NCI-H524 treated with DMSO at 0.1 percent for 48 hours (cell line): ENCODE results near the gene GRB10.
"Not testable (repeated sequence)": the region's sequence is repeated elsewhere in the genome, so short reads cannot be mapped to it uniquely, and the experiment has no call there.

Experiments
- DNase-seq: peaks from one replicate; lab custom pipeline; 2025; lab: John Stamatoyannopoulos, UW

Gene GRB10

DNA sequence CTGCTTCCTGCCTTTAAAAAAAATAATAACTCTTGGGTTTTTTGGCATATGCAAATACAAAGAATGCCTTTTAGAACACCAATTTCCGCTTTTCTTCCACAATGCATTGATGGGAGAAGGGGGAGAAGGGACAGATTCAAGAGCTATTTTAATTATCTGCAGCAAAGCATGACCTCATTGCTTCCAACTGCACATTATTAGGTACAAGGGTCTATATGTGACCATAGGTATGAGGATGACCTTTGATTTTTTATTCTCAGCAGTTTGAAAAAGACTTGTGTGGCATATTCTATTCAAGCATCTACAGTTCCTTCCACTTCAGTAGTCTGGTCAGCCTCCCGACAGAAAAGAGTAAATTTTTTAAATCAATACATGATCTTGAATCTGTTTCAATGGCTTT is 39.7 kb downstream of the GRB10 start:
- no peak for DNase-seq

DNA sequence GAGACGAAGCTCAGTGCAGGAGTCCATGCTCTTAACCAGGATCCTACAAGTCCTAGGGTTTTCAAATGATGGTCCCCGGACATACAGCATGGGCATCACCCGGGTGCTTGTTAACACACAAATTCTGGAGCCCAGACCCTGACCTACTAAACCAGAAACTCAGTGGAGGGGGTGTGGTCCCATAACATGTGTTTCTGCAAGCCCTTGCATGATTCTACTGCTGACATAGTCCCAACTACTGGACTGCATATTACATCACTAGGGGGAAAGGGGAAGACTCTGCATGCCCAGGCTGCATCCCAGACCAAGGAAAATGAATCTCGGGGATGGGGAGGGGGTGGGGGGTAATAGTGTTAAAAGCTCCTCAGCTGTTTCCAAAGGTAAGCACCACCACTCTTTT is 40.3 kb downstream of the GRB10 start:
- no peak for DNase-seq

DNA sequence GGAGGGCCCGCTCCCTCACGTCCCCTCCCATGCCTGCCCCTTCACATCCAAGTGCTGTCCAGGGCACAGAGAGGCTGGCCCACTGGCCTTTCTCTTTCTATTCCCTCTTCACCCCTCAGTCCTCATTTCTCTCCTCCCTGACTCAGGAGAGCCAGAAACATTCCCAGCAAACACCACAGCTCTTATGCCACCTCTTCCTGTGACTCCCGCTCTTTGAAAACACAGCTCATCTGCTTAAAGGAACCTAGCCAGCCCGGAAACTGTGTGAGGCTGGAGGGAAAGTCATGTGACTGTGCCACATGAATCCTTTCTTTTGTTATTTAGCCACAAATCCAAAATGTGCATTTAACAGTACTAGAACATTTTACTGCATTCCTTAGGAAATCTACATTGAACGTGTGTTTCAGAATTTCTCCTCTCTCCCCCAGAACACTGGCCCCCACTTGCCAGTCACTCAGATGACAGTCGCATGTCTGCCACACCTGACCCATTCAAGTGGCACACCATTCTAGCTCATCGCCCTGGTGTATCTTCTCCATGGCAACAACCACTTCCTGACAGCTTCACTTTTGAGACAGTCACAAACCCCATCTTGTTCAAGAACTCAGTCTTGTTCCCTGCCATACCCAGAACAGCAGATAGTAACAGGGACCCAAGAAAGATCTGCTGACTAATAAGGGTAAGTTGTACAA is 42.8 kb downstream of the GRB10 start:
- DNase-seq, result no peak

DNA sequence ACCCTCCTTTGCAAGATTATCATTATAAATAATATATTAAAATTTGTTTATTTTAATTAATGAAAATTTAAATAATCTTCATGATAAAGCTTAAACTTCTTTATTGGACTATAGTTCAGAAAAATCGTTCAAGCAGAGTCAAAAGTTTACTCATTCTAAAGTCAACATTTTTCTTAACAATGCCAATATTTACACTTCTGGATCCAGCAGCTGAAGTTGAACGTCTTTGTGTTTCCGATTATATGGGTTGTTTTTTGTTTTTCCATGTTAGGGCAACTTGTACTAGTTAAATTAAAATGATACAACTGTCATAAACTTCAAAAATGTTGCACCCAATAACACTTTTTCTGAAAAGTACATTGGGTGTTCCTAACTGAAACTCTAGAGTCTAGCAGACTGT is 43.8 kb downstream of the GRB10 start:
- DNase-seq, result no peak

- DNase-seq, result not testable (repeated sequence)
Measured at GRCh38 chr7:50735836-50736235, 46.9 kb downstream of the GRB10 start.

DNA sequence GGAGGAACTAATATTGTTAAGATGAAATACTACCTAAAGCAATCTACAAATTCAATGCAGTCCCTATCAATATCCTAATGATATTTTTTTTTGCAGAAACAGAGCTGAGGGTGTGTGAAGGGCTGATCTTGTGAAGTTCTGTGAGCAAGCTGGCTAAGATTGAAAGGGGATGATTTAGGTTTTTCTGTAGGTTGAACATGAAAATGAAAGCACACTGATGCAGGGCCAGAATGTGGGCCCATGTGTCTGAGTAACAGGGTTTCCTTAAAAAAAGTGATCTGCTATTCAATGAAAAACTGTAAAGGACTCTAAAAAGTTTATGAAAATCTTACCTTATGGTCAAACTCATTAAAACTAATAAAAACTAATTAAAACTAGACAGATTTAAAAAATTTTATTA is 47.4 kb downstream of the GRB10 start:
- no peak for DNase-seq

DNA sequence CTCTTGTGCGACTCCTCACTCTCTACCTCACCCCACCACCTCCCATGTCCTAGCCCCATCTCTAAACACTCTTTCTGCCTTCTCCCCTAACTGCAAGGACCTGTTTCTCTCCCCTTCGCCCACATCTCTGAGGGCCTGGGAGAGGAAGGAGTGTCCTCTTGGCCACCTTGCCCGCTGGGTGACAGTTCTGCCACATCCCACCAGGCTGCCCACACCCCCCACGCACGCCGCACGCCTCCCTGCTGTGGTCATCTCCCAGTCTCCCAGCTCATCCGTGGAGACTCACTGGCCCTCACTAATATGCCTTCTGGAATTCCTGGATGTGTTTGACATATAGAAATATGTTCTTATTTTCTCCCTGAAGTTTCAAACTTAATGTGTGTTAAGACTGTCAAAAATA is 48.5 kb downstream of the GRB10 start:
- DNase-seq, result no peak

DNA sequence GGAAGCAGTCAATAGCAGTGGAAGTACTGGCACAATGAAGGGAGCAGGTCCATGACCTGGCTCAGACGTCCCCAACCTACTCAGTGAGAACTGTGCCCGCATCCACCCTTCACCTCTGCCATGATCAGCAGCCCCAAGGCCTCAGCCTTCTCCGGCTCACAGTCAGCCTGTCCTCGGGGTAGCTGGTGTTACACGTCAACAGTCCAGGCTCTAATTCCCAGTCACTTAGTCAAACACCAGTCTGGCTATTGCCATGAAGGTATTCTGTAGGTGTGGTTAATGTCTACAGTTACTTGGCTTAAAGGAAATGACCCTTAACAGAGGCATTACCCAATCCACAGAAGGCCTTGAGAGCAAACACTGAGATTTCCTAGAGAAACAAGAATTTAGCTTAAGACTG is 49.1 kb downstream of the GRB10 start:
- DNase-seq, result no peak

DNA sequence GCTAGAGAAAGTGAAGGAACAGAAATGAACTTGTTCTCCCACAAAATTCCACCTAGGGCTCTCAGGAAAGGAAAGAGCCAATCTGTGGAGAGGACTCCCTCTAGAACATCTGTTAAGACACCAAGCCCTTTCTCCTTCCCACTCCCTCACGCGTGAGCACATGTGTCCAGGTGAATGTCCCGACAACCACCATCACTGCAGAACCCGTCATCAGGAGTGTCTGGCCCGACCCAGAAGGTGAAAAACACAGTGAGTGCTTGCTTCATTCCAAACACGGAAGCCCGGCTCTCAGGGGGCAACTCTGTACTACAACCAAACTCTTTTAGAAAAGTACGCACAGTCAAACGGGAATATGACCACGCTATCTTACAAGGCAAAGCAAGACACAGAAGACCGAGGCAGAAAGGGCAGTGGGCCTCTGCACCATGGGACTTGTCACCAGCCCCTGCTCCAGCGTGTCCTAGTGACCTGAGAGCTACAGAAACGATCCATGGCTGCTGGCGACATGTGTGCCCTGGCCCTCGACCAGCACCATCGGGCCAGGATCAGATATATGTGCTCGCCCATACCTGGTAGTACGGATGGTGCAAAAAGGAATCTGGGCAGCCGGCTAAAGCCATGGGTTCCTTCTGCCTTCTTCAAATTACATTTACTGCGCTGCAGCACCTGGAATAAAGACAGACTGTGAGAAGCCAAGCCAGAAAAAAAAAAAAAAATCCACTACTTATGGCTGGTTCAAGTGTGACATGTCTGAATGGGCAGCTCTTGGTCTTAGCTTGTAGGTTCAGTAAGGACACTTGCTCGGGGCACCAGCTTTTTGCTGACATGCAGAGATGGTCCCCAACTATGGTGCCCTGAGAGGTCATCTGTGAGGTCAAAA is 50.8 kb downstream of the GRB10 start:
- DNase-seq, result no peak

DNA sequence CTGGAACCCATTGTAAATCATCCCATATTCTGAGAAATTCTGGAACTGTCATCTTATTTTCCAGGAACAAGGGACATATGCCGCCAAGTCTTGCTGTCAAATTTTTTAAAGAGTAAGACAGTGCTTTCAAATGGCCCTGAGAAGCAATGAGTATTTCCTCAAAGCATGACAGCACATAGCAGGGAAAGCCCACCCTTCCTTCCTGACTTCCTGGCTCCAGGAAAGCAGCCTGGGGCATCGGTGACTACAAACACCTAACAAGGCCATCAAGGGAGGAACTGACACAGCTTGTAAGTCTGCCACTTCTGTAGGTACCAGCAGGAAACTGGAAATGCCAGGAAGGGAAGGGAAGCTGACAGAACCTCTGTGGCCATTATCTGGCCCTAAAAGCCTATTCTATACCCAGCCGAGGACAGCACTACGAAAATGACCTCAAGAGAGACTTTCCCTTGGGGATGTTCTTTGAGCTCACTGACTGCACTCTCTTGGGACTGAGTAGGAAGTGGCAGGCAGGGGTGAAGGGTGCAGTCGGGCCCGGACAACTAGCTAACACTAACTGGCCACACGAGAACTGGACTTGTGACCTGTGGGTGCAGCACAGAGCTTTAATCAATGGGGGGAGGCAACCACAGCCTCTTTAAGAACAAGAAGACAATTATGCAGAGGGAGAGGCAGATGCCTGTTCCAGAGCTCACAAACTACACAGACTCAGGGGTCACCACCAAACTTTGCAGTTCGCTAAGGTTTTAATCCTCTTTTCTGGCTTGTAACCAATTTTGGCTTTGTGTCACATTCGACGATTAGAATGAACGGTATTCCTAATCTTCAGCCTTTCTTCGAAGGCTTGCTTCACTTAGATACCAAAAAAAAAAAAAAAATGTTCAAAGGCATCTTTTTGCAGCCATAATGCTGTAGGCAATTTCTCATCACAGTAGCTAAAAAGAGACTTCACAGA is 52.0 kb downstream of the GRB10 start:
- no peak for DNase-seq

DNA sequence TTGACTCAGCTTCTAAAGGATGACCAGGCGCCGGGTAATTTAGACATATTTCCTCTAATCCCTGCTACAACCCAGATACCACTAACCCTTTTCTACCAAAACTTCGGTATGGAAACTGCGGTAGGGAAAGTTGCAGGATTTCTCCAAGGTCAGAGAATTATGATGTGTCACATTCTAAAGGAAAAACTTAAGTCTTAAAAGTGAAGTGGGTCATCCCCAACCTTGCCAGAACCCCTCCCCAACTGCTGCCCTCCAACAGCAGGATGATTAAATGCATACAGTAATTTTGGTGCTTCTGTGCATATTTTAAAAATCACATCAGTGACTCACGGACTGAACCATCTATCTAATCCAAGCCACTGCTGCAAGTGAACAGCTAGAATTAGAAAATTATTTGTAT is 52.7 kb downstream of the GRB10 start:
- no peak for DNase-seq

- no peak for DNase-seq
Measured at GRCh38 chr7:50728184-50728583, 54.5 kb downstream of the GRB10 start.

DNA sequence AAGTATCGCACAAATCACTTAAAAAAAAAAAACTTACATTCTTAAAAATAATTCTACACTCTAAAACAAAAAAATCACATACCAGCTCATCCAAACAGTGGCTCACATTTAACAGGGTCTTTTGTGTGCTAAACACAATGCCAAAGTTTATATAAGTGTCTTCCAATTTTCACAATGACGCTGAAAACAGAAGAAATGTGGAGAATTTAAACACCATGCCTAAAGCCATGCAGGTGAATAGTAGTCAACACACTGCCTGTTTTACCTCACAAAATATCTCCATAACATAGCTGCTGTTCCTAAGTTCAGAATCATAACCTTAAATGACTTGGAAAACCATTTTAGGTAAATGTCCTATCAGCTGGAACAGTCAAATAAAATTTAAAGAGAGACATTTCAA is 55.0 kb downstream of the GRB10 start:
- no peak for DNase-seq

GRCh38 chr7:50727072-50727471 is 55.6 kb downstream of the GRB10 start:
- DNase-seq, result no peak

GRCh38 chr7:50725774-50726173 is 56.9 kb downstream of the GRB10 start:
- no peak for DNase-seq

DNA sequence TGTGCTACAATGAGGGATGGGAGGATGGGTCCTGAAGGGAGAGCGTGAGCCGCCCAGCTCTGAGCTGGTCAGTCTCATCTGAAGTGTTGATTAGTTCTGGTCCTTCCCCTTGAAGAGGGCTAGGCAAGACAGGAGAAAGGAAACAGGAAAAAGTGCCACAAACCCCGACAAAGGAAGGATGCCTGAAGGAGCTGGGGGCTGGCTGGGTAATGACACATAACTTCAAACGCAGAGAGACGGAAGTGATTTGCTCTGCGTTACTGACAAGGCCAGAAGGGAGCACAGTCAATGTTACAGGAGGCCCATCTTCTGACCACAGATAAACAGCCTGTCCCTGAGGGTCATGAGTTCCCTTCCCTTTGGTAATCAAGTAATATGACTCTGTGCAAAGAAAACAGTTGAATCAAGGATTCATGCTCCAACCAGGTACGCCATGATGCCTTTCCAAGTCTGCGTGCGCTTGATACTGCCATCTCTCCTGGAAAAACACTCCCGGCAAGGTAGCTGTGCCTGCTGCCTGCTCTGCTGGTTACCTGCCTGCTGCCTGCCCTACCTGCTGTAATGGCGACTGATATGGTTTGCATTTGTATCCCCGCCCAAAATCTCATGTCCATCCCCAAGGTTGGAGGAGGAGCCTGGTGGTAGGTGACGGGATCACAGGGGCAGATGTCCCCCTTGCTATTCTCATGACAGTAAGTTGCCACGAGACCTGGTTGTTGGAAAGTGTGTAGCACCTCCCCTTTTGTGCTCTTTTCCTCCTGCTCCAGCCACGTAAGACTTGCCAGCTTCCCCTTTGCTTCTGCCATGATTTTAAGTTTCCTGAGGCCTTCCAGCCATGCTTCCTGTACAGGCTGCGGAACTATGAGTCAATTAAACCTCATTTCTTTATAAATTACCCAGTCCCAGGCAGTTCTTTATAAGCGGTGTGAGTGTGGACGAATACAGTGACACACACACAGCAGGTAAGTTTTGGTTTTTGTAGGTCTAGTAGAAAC is 57.9 kb downstream of the GRB10 start:
- no peak for DNase-seq

DNA sequence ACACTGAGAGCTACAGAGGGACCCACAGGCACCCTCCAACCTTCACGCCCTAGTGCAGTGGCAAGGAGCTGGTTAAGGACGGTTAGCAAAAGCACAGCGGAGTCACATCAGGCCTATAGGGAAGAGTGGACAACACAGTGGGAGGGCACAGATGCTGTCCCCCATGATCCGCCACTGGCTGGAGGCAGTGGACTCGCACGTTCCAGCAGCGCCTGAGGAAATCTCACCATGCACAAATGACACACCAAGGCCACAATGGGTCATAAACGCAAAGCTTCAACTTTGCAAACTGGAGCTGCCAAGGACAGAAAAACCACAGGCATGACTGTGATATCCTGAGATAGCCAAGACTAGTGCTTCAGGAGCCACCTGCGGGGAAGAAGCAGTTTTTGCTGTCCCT is 58.8 kb downstream of the GRB10 start:
- no peak for DNase-seq

DNA sequence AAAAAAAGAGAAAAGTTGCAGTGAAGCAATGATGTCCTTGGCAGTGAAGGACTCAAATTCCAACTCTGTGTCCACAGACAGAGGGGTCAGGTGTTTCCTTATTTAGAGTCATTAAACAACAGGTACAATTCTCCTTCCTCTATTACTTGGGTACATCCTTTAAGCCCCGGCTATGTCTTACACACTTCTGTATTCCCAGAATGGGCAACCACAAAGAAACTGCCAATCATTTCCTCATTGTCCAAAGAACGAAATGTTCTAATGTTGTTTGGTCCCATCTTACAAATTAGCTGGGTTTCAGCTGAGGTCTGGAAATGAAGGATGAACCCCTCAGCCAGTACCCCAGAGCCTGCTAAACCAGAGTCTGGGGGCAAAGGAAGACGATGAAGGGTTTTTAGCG is 59.5 kb downstream of the GRB10 start:
- no peak for DNase-seq

- no peak for DNase-seq
Measured at GRCh38 chr7:50721661-50722259, 60.9 kb downstream of the GRB10 start.

- no peak for DNase-seq
Measured at GRCh38 chr7:50721160-50721559, 61.5 kb downstream of the GRB10 start.

GRCh38 chr7:50720295-50720694 is 62.4 kb downstream of the GRB10 start:
- no peak for DNase-seq
